Peyer's patch (tissue), 4 donors: Measurements from ENCODE around the gene PLIN3. TPM values are rescaled to one million over a fixed set of nuclear protein-coding genes. Genes with fewer than 3 reads are reported as not detected.

Experiments used
- DNase-seq, 3 donors: peaks; one replicate each; pipeline ENCODE4 v3.0.0-alpha.2; 2017 to 2019
- H3K27ac ChIP-seq, 4 donors: fragments of 200-600 bp; sonication (generic); one replicate each; pipeline ENCODE4 v1.5.1; 2016 to 2019
- H3K27me3 ChIP-seq, 2 donors: fragments of 200-600 bp; sonication (generic); one replicate each; pipeline ENCODE4 v1.5.1; 2019
- H3K36me3 ChIP-seq, 3 donors: fragments of 200-600 bp; sonication (generic); one replicate each; pipeline ENCODE4 v1.5.1; 2016 to 2019
- H3K4me1 ChIP-seq, 4 donors: fragments of 200-600 bp; sonication (generic); one replicate each; pipeline ENCODE4 v1.5.1; 2016 to 2019
- H3K4me3 ChIP-seq, 4 donors: fragments of 200-600 bp; sonication (generic); 1 replicate in 3 of 4; 2 replicates in 1 of 4; pipeline ENCODE4 v1.5.1; 2016 to 2019; ENCODE audit warnings: mild to moderate bottlenecking in 1 of 4
- H3K9me3 ChIP-seq, 4 donors: fragments of 200-600 bp; sonication (generic); one replicate each; pipeline ENCODE4 v1.5.1; 2016 to 2019; ENCODE audit warnings: mild to moderate bottlenecking in 1 of 4
- POLR2A ChIP-seq, 2 donors: fragments of 450-650 bp; IDR thresholded peaks; one replicate each; pipeline ENCODE4 v1.5.1; 2017; ENCODE audit warnings: antibody characterized with exemption in 2 of 2, mild to moderate bottlenecking in 2 of 2, moderate library complexity in 2 of 2
- total RNA-seq, 4 donors: library from RNA; depleted of rRNA; stranded (reverse); fragments of >200 nt; gene quantifications; one replicate each; pipeline ENCODE4 v1.1.0, GENCODE V29; 2016
- TF ChIP-seq, protein P1 (sequence below), 6 experiments: fragments of 450-650 bp in 4 of 6; fragments of 200-600 bp in 2 of 6; sonication (generic) in 1 of 6; IDR thresholded peaks; one replicate each; pipeline ENCODE4 v1.5.1; 2017 to 2019; ENCODE audit warnings: antibody characterized with exemption in 6 of 6, mild to moderate bottlenecking in 3 of 6, moderate library complexity in 1 of 6

Gene PLIN3, protein sequence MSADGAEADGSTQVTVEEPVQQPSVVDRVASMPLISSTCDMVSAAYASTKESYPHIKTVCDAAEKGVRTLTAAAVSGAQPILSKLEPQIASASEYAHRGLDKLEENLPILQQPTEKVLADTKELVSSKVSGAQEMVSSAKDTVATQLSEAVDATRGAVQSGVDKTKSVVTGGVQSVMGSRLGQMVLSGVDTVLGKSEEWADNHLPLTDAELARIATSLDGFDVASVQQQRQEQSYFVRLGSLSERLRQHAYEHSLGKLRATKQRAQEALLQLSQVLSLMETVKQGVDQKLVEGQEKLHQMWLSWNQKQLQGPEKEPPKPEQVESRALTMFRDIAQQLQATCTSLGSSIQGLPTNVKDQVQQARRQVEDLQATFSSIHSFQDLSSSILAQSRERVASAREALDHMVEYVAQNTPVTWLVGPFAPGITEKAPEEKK
- total RNA-seq, result 100 to 1,000 TPM in 3 of 4 donors, 10 to 100 TPM in 1; 22.3 to 150 (median 108) TPM

DNA sequence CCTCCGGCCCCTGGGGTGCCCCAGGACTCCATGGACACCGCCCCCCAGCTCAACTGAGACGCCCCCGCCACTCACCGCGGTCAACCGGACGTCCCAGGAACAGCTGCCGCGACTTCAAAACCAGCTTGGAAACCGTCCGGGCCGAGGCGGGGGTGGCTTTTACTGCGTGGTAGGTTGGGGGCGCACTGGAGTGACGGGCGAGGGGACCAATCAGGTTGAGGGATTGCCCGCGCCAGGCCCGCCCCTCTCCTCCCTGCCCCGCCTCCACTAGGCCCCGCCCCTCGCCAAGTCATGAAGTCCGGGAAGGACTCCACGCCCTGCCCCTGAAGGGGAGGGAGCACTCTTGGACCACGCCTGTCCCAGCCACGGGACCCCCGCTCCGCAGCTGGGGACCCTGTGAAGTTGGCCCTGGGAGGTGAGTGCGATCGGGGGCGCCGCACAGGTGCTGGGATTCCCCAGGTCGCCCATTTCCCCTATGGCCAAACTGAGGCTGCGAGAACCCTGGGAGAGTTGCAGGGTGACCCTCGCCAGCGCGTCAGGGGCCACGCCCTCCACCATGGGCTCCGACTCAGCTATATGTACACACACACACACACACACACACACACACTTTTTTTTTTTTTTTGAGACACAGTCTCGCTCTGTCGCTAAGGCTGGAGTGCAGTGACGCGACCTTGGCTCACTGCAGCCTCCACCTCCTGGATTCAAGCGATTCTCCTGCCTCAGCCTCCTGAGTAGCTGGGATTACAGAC is at the start of gene PLIN3:
Gene PLIN3, minus strand, starts transcription at position 134 of the 752 bp plus-strand sequence. CDS start 6,273 bp downstream, outside the sequence.
- Histone ChIP-seq H3K36me3 (no peaks in the 10 kb centered on the region), H3K4me3 (peak within 1 kb of the TSS; percentile 59 to 91 (median 70)), H3K4me1 (peaks cover 0 to 26% (median 0%) of the 10 kb centered on the region in 4 donors), H3K9me3 (no peaks in the 10 kb centered on the region), H3K27me3 (no peaks in the 10 kb centered on the region), H3K27ac (peak within 1 kb of the TSS; percentile 77 to 93 (median 83))
- DNase-seq, result peak; percentile 97 to 99 (median 98)
- TF ChIP-seq POLR2A (IDR thresholded peaks at IDR 0.05), result peak; percentile 53 to 77
- TF ChIP-seq, protein P1, sequence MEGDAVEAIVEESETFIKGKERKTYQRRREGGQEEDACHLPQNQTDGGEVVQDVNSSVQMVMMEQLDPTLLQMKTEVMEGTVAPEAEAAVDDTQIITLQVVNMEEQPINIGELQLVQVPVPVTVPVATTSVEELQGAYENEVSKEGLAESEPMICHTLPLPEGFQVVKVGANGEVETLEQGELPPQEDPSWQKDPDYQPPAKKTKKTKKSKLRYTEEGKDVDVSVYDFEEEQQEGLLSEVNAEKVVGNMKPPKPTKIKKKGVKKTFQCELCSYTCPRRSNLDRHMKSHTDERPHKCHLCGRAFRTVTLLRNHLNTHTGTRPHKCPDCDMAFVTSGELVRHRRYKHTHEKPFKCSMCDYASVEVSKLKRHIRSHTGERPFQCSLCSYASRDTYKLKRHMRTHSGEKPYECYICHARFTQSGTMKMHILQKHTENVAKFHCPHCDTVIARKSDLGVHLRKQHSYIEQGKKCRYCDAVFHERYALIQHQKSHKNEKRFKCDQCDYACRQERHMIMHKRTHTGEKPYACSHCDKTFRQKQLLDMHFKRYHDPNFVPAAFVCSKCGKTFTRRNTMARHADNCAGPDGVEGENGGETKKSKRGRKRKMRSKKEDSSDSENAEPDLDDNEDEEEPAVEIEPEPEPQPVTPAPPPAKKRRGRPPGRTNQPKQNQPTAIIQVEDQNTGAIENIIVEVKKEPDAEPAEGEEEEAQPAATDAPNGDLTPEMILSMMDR (IDR thresholded peaks at IDR 0.05), result no peak

DNA sequence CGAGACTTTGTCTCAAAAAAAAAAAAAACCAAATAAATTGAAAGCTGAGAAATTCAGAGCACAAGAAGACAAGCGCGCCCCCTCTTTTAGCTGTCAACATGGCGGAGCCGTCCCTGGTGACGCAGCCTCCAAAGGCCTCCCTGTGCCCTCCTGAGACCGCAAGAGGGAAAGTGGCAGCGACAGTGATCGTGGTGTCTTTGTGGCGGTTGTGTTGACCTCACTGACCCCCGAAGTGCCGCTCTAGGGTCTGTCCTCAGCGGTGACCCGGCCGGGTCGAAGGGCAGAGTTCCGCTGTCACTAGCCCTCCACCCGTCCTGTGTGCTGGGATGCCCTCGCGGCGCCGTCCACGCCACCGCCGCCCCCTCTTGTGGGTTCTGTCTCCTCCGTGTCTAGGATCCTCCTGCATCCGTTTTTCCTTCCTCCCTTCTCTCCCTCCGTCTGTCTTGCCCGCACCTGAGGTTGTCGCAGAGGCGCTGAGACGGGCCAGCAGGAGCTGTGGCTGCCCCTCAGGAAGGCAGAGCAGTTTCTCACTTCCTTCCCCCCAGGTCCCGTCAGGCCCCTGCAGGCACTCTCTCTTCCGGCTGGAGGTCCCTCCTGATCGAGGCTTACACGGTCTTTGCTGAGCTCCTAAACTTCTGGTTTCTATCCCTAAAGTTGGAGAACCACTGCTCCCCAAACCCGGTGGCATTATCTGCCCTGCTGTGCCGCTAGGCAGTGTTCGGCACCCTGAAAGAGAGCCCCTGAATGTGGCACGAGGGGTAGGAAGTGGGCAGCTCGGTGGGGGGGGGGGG is 49.0 kb upstream of the PLIN3 start:
- Histone ChIP-seq H3K4me3 (peak overlapping the region; percentile 34 to 54 (median 46)), H3K27ac (peak overlapping the region; percentile 61 to 75 (median 68)), H3K9me3 (no peaks in the 10 kb centered on the region), H3K4me1 (peaks cover 0 to 20% (median 4%) of the 10 kb centered on the region in 4 donors), H3K36me3 (no peaks in the 10 kb centered on the region), H3K27me3 (no peaks in the 10 kb centered on the region)
- no peak for TF ChIP-seq POLR2A (IDR thresholded peaks at IDR 0.05)
- TF ChIP-seq, protein P1 (IDR thresholded peaks at IDR 0.05), result no peak
- DNase-seq, result peak in 2 of 3 donors; percentile 55 to 68

DNA sequence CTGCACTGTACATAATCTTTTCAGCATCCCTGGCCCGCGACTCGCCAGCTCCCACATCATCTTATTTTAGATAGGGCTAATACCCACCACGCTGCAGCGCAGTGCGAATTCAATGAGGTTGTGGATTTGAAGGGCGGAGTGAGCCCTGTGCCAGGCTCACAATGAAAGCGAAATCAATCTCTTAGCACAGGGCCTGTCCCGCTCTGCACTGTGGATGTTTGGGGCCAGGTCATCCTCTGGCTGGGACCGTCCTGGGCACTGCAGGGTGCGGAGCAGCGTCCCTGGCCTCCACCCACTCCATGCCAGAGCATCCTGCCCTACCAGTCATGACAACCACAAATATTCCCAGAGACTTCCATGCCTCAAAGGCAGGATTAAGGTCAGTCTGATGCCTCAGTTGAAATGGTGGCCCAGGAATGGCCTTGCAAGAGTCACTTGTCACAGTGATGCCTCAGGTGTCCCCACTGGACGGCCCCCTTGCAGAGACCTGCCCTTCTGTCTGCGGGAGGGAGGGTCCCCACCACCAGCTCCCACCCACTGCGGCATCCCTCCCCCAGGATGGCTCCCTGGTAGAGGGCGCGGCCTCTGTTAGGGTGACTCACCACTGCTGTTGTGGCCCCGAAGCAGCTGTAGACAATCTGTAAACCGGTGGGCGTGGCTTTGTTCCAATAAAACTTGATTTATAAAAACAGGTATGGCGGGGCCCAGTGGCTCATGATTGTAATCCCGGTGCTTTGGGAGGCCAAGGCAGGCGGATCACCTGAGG is 47.5 kb upstream of the PLIN3 start:
- Histone ChIP-seq H3K4me3 (peak overlapping the region; percentile 34 to 54 (median 46)), H3K36me3 (no peaks in the 10 kb centered on the region), H3K4me1 (peaks cover 0 to 32% (median 16%) of the 10 kb centered on the region in 4 donors), H3K9me3 (no peaks in the 10 kb centered on the region), H3K27ac (peak overlapping the region; percentile 52 to 75 (median 67)), H3K27me3 (no peaks in the 10 kb centered on the region)
- no peak for TF ChIP-seq POLR2A (IDR thresholded peaks at IDR 0.05)
- DNase-seq, result peak; percentile 72 to 91 (median 81)

DNA sequence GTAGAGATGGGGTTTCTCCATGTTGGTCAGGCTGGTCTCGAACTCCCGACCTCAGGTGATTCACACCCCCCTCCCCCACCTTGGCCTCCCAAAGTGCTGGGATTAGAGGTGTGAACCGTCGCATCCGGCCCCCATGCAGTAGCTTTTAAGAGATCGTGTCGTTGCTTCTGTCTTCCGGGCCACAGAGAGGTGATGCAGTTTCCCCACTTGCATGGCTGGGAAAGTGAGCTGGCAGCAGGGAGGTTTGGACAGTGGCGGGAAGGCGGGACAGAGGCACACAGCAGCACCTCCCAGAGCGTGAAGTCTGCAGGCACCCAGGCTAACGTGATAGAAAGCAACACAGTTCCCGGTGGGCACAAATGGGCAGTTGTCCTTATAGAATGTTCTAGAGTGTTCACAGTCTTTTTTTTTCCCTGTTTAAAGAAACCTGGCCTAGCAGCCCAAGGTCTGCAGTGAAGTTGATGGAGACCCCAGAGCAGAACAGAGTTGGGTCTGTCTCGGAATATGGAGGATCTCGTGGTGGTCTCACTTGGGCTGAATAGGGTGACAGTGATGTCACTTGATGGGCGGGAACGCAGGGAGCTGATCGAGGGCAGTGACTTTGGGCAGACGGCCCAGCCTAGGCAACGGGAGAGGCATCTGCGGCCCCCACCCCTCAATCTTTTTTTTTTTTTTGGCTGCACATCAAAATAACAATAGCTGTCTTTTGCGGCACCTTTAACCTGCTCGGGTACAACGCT is 46.7 kb upstream of the PLIN3 start:
- H3K36me3 ChIP-seq, result no peaks in the 10 kb centered on the region
- no peaks in the 10 kb centered on the region for H3K27me3 ChIP-seq
- TF ChIP-seq, protein P1 (IDR thresholded peaks at IDR 0.05), result no peak
- no peak for TF ChIP-seq POLR2A (IDR thresholded peaks at IDR 0.05)
- H3K9me3 ChIP-seq, result no peaks in the 10 kb centered on the region
- H3K27ac ChIP-seq, result peak overlapping the region; percentile 52 to 75 (median 67)
- H3K4me3 ChIP-seq, result peak overlapping the region in 3 of 4 donors; percentile 44 to 54 (median 47)
- peaks cover 0 to 38% (median 21%) of the 10 kb centered on the region in 4 donors for H3K4me1 ChIP-seq
- peak in 2 of 3 donors; percentile 25 to 65 for DNase-seq
